MCF 10A (cell line): ENCODE results near the gene SRRM5. TPM values are rescaled to one million over a fixed set of nuclear protein-coding genes. Genes with fewer than 3 reads are reported as not detected.

Experiments
- BruUV-seq: library from RNA; stranded (reverse); fragments of 400-500 nt; replicated peaks from 2 replicates; lab custom pipeline; 2021; lab: Mats Ljungman, UMichigan
- CTCF ChIA-PET: fragments of 300-600 bp; sonication (Branson Sonifier 250); formaldehyde crosslinking; extraction: SDS; loops from one replicate; lab custom pipeline; 2021; ENCODE audit warnings: antibody characterized with exemption, inconsistent platforms; lab: Yijun Ruan, JAX
- POLR2A ChIA-PET: fragments of 300-600, 350-650 bp; sonication (Branson Sonifier 250); formaldehyde crosslinking; extraction: SDS; loops from one replicate; lab custom pipeline; 2020; ENCODE audit warnings: antibody characterized with exemption, inconsistent platforms; lab: Yijun Ruan, JAX
- DNase-seq: peaks from one replicate; pipeline ENCODE4 v3.0.0-alpha.2; 2018; ENCODE audit not compliant: unreplicated experiment
- H3K27ac Mint-ChIP-seq: one replicate; pipeline ENCODE4 v1.8.0; 2022; ENCODE audit warnings: mild to moderate bottlenecking, low read depth, mixed read lengths; ENCODE audit not compliant: unreplicated experiment
- H3K27me3 Mint-ChIP-seq: one replicate; pipeline ENCODE4 v1.8.0; 2022; ENCODE audit warnings: mixed read lengths; ENCODE audit not compliant: insufficient read depth, unreplicated experiment
- H3K36me3 Mint-ChIP-seq: one replicate; pipeline ENCODE4 v1.8.0; 2022; ENCODE audit warnings: mild to moderate bottlenecking, moderate library complexity, mixed read lengths; ENCODE audit not compliant: insufficient read depth, unreplicated experiment
- H3K4me1 Mint-ChIP-seq: one replicate; pipeline ENCODE4 v1.8.0; 2022; ENCODE audit warnings: mixed read lengths; ENCODE audit not compliant: insufficient read depth, unreplicated experiment
- H3K4me3 Mint-ChIP-seq: one replicate; pipeline ENCODE4 v1.8.0; 2022; ENCODE audit warnings: mild to moderate bottlenecking, moderate library complexity, mixed read lengths; ENCODE audit not compliant: unreplicated experiment
- H3K9me3 Mint-ChIP-seq: one replicate; pipeline ENCODE4 v1.8.0; 2022; ENCODE audit warnings: mixed read lengths; ENCODE audit not compliant: unreplicated experiment
- CTCF ChIP-seq: fragments of 200-600 bp; IDR thresholded peaks from one replicate; pipeline ENCODE4 v1.8.0; 2022; ENCODE audit warnings: antibody characterized with exemption, mild to moderate bottlenecking; ENCODE audit not compliant: unreplicated experiment
- intact Hi-C: fragments of 100-400 bp; cut with micrococcal nuclease; formaldehyde crosslinking; loops from 2 replicates; pipeline ENCODE4 v1.14.1; 2022
- total RNA-seq: library from RNA; stranded (reverse); gene quantifications from 2 replicates; pipeline ENCODE4 v1.2.3, GENCODE V29; 2022

The SRRM5 gene
- total RNA-seq, 1 experiment from 2014 or later = 0.28 TPM

DNA sequence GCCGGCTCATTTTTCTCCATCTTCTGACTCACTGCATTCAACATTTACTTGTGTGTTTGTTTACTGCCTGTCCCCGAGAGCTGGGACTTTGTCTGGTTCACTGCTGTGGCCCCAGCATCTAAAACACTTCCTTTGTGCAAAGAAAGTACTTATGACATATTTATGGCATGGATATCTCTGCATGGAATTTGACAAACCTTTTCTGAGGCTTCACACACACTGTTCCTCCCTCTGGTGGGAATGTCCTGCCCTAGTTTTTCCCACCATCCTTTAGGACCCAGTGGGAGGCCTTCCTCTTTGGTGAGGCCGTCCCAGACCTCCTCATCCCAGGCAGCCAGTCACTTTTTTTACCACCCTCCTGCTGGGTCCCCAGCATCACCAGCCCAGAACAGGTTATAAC is 1.4 kb upstream of the SRRM5 start:
- no peaks in the 10 kb centered on the region for H3K9me3 Mint-ChIP-seq
- no peak for TF ChIP-seq CTCF
- ChIA-PET POLR2A (interaction anchor here (0.7 kb wide), 1 partner anchor 1585 kb away, joined by 3 read pairs; no protein-coding TSS in a partner anchor), CTCF (interaction anchor here (0.6 kb wide), 1 partner anchor 155 kb away, joined by 3 read pairs; no protein-coding TSS in a partner anchor)
- H3K4me3 Mint-ChIP-seq = no peak overlapping the region
- H3K27ac Mint-ChIP-seq = peak overlapping the region; percentile 81
- no peak for DNase-seq
- intact Hi-C loops = no loop called here
- H3K36me3 Mint-ChIP-seq = peaks cover 7% of the 10 kb centered on the region
- no peaks in the 10 kb centered on the region for H3K27me3 Mint-ChIP-seq
- no TSS peak for BruUV-seq
- H3K4me1 Mint-ChIP-seq = peaks cover 9% of the 10 kb centered on the region

GRCh38 chr19:43612374-43612773 is 486 bp downstream of the SRRM5 start:
- no peak for DNase-seq
- no peaks in the 10 kb centered on the region for H3K9me3 Mint-ChIP-seq
- H3K36me3 Mint-ChIP-seq = peaks cover 7% of the 10 kb centered on the region
- H3K4me1 Mint-ChIP-seq = peaks cover 2% of the 10 kb centered on the region
- intact Hi-C loops = no loop called here
- H3K4me3 Mint-ChIP-seq = no peak overlapping the region
- ChIA-PET POLR2A (interaction anchor here (0.6 kb wide), 1 partner anchor 522 kb away, joined by 3 read pairs; no protein-coding TSS in a partner anchor), CTCF (no interaction called here)
- no peak for TF ChIP-seq CTCF
- peak overlapping the region; percentile 77 for H3K27ac Mint-ChIP-seq
- no peaks in the 10 kb centered on the region for H3K27me3 Mint-ChIP-seq
- BruUV-seq = no TSS peak

DNA sequence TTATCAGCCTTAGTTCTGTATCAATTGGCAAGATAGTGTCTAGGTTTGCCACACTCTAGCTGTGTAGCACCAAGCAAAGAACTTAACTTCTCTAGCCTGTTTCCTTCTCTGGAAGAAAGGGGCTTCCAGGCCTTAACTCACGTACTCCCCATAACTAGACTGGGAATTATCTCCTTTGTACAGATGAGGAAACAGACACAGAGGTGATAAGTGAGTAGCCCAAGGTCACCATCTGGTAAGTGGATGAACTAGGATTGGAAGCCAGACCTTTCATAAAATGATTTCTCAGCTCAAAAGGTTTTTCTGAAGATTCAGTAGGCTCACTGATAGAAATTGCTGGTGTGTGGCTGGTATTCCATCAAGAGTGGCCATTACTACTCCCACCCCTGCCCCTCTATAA is 4.4 kb downstream of the SRRM5 start:
- no peak for DNase-seq
- POLR2A ChIA-PET = no interaction called here
- Mint-ChIP-seq H3K27ac (no peak overlapping the region), H3K27me3 (no peaks in the 10 kb centered on the region), H3K4me3 (no peak overlapping the region), H3K4me1 (peaks cover 7% of the 10 kb centered on the region), H3K9me3 (no peaks in the 10 kb centered on the region), H3K36me3 (peaks cover 7% of the 10 kb centered on the region)
- intact Hi-C loops = no loop called here
- CTCF ChIA-PET = interaction anchor here (1.1 kb wide), 1 partner anchor 52 kb away, joined by 4 read pairs; no protein-coding TSS in a partner anchor
- no peak for TF ChIP-seq CTCF
- no TSS peak for BruUV-seq

DNA sequence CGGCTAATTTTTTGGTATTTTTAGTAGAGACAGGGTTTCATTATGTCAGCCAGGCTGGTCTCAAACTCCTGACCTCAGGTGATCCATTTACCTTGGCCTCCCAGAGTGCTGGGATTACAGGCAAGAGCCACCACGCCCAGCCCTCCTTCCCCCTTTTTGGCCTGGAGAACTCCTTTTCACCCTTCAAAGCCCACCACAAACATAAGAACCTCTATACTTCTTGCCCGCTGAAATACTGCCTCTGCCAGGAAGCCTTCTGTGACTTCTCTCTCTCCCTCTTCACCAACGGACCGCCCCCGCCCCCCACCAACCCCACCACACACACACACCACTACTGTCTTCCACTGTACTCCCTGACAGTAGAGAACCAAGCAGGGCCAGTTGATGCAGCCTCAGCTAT is 5.1 kb downstream of the SRRM5 start:
- no peaks in the 10 kb centered on the region for H3K9me3 Mint-ChIP-seq

More for the DNA sequence above, 5.1 kb downstream of the SRRM5 start:
- no TSS peak for BruUV-seq
- ChIA-PET CTCF (interaction anchor here (0.7 kb wide), 1 partner anchor 36 kb away, joined by 3 read pairs; no protein-coding TSS in a partner anchor), POLR2A (interaction anchor here (1.0 kb wide), 1 partner anchor 9 kb away, joined by 5 read pairs; no protein-coding TSS in a partner anchor)
- H3K27ac Mint-ChIP-seq = no peak overlapping the region
- H3K36me3 Mint-ChIP-seq = peaks cover 7% of the 10 kb centered on the region
- H3K4me3 Mint-ChIP-seq = no peak overlapping the region
- intact Hi-C loops = no loop called here
- DNase-seq = no peak
- H3K4me1 Mint-ChIP-seq = peaks cover 7% of the 10 kb centered on the region
- H3K27me3 Mint-ChIP-seq = no peaks in the 10 kb centered on the region
- TF ChIP-seq CTCF = no peak
